Stimulated activated CD4-positive, alpha-beta T cell treated with anti-CD3 and anti-CD28 coated beads, Interleukin-1b, Interleukin-23, amount 100 ng/mL, for 48 hours (primary cell): ENCODE results near the gene TGFBR3L.
A peak's percentile ranks its signal among the peaks of the same experiment; 100 is the strongest.
"Not testable (repeated sequence)": the region's sequence is repeated elsewhere in the genome, so short reads cannot be mapped to it uniquely, and the experiment has no call there.

ENCODE experiments used
- DNase-seq: peaks from one replicate; pipeline ENCODE4 v3.0.0-alpha.2; 2020

TGFBR3L gene

GRCh38 chr19:7881910-7882309, 32.7 kb upstream of the TGFBR3L start:
- no peak for DNase-seq

- no peak for DNase-seq
Measured at GRCh38 chr19:7883105-7883504, 31.5 kb upstream of the TGFBR3L start.

- no peak for DNase-seq
Measured at GRCh38 chr19:7883796-7884570, 30.6 kb upstream of the TGFBR3L start.

- DNase-seq: no peak
Measured at GRCh38 chr19:7885818-7886217, 28.8 kb upstream of the TGFBR3L start.

GRCh38 chr19:7887408-7888144, 27.1 kb upstream of the TGFBR3L start:
- DNase-seq: no peak

- peak; percentile 39 for DNase-seq
Measured at GRCh38 chr19:7888145-7888825, 26.3 kb upstream of the TGFBR3L start, which contains the start of gene LRRC8E. TSS of gene LRRC8E (plus strand) at chr19:7888510. CDS start at chr19:7895604, 7,094 bp downstream.

GRCh38 chr19:7888826-7889217, 25.8 kb upstream of the TGFBR3L start:
- DNase-seq: no peak

- not testable (repeated sequence) for DNase-seq
Measured at GRCh38 chr19:7893362-7894101, 21.1 kb upstream of the TGFBR3L start.

GRCh38 chr19:7894612-7895309, 19.9 kb upstream of the TGFBR3L start:
- no peak for DNase-seq

- DNase-seq: no peak
Measured at GRCh38 chr19:7895565-7895964, 19.1 kb upstream of the TGFBR3L start.

- no peak for DNase-seq
Measured at GRCh38 chr19:7897292-7897691, 17.3 kb upstream of the TGFBR3L start.

GRCh38 chr19:7898967-7899366, 15.7 kb upstream of the TGFBR3L start:
- no peak for DNase-seq

- DNase-seq: no peak
Measured at GRCh38 chr19:7899751-7900378, 14.8 kb upstream of the TGFBR3L start.

- DNase-seq: no peak
Measured at GRCh38 chr19:7900401-7900870, 14.2 kb upstream of the TGFBR3L start.

- DNase-seq: no peak
Measured at GRCh38 chr19:7900931-7901330, 13.7 kb upstream of the TGFBR3L start.

- no peak for DNase-seq
Measured at GRCh38 chr19:7901337-7901736, 13.3 kb upstream of the TGFBR3L start.

- no peak for DNase-seq
Measured at GRCh38 chr19:7902796-7903243, 11.8 kb upstream of the TGFBR3L start.

- DNase-seq: peak; percentile 100
Measured at GRCh38 chr19:7903244-7904073, 11.2 kb upstream of the TGFBR3L start, which contains the start of gene MAP2K7. TSS of gene MAP2K7 (plus strand) at chr19:7903877. CDS start at chr19:7903945, 68 bp downstream.

GRCh38 chr19:7904074-7905020, 10.3 kb upstream of the TGFBR3L start:
- peak; percentile 45 for DNase-seq
